Activated naive CD8-positive, alpha-beta T cell treated with anti-CD3 and anti-CD28 coated beads, Interleukin-2, amount 50 U/mL, for 24 hours (primary cell): ENCODE results near the gene CASQ1.

ENCODE experiments used
- ATAC-seq: fragments of 150-1000 bp; cut with Tn5 transposase; one replicate; pipeline ENCODE4 v1.10.0; 2021
- DNase-seq: peaks from one replicate; pipeline ENCODE4 v3.0.0; 2021
- H3K27ac Mint-ChIP-seq: one replicate; pipeline ENCODE4 v1.8.0; 2021; ENCODE audit warnings: mild to moderate bottlenecking, mixed read lengths
- H3K27me3 Mint-ChIP-seq: one replicate; pipeline ENCODE4 v1.8.0; 2021; ENCODE audit warnings: mixed read lengths
- H3K36me3 Mint-ChIP-seq: one replicate; pipeline ENCODE4 v1.8.0; 2021; ENCODE audit warnings: low read depth, mixed read lengths
- H3K4me1 Mint-ChIP-seq: one replicate; pipeline ENCODE4 v1.8.0; 2021; ENCODE audit warnings: mixed read lengths
- H3K4me3 Mint-ChIP-seq: one replicate; pipeline ENCODE4 v1.8.0; 2021; ENCODE audit warnings: mild to moderate bottlenecking, moderate library complexity, mixed read lengths
- H3K9me3 Mint-ChIP-seq: one replicate; pipeline ENCODE4 v1.8.0; 2021; ENCODE audit warnings: mixed read lengths

The CASQ1 gene

DNA sequence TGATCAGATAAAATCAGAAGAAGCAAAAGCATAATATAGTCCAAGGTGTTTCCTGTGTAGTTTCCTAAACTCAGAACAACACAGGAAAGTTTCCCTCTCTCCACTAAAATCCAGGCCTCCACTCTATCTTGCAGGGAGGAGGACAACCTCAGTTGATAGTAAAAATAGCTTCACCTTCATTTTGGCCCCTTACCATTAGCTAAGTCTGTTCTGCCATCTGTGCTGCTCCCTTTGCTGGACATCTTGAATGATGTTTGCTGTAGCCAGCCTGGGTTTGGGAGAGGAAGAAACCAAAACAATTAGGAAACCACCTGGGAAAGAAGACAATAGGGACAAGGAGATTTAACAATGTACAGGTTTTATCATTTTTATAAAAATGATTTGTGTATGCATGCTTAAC, 53.4 kb downstream of the CASQ1 start:
- Mint-ChIP-seq H3K27ac (no peak overlapping the region), H3K4me3 (no peak overlapping the region), H3K27me3 (no peaks in the 10 kb centered on the region), H3K36me3 (peaks cover 31% of the 10 kb centered on the region), H3K4me1 (peaks cover 3% of the 10 kb centered on the region), H3K9me3 (no peaks in the 10 kb centered on the region)
- ATAC-seq (no peak), DNase-seq (no peak)

DNA sequence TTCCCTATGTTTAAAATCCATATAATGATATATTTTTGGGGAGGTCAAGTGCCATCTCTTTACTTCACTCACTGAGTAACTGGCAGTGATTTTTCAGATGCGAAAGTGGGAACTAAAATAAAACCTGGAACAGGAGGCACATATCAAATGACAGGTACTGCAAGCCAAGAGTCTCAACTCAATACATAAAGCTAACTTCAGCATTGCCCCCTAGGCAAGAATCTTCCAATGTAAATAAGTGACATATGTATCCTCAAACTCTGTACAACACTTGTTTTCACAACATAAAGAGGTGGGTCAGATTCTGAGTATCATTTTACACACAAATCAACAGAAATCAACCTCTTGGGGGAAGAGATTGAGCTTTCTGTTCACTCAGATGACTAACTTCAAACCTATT, 53.8 kb downstream of the CASQ1 start:
- peaks cover 3% of the 10 kb centered on the region for H3K4me1 Mint-ChIP-seq
- H3K27me3 Mint-ChIP-seq, result no peaks in the 10 kb centered on the region
- no peak for DNase-seq
- peaks cover 27% of the 10 kb centered on the region for H3K36me3 Mint-ChIP-seq
- no peak overlapping the region for H3K4me3 Mint-ChIP-seq
- H3K9me3 Mint-ChIP-seq, result no peaks in the 10 kb centered on the region
- ATAC-seq, result no peak
- no peak overlapping the region for H3K27ac Mint-ChIP-seq

DNA sequence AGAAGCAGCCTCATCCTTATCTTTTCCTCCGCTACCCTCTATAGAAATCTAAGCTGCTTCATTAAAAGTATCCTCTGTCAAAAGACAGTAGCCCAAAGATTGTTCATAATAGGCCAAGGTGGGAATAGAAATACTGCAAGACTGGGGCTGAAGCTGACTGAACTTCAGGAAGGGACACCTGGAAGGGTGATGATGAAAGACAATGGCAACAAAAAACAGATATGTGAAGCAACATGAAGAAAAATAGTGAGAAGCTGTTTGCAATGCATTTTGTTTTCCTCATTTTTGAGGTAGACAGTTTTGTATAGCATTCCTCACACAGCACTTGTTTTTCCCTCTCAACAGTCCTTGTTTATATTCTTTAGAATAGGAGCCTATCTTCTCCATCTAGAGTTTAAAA, 55.1 kb downstream of the CASQ1 start:
- peaks cover 3% of the 10 kb centered on the region for H3K4me1 Mint-ChIP-seq
- ATAC-seq (no peak), DNase-seq (no peak)
- H3K4me3 Mint-ChIP-seq, result no peak overlapping the region
- no peaks in the 10 kb centered on the region for H3K27me3 Mint-ChIP-seq
- peaks cover 18% of the 10 kb centered on the region for H3K36me3 Mint-ChIP-seq
- no peak overlapping the region for H3K27ac Mint-ChIP-seq
- H3K9me3 Mint-ChIP-seq, result no peaks in the 10 kb centered on the region

DNA sequence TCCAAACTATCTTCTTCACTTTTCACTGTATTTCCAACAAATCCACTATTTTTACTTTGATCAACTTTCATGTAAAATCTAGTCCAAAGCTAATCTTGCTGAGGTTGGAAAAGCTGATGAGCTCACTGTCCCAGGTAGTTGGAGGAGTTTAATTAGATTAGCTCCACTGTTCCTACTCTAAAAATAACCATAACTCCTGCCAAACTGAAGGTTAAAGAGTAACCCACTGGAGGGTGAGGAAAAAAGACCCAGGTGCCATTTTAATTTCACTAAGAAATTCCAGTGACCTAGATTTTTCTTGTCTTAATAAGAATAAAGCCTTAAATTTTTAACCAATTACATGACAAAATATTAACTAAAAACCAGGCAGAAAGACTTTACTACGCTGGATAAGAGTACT, 56.7 kb downstream of the CASQ1 start:
- no peaks in the 10 kb centered on the region for H3K9me3 Mint-ChIP-seq
- no peak for DNase-seq
- H3K27ac Mint-ChIP-seq, result no peak overlapping the region
- no peak overlapping the region for H3K4me3 Mint-ChIP-seq
- ATAC-seq, result no peak
- H3K27me3 Mint-ChIP-seq, result no peaks in the 10 kb centered on the region
- H3K4me1 Mint-ChIP-seq, result peaks cover 9% of the 10 kb centered on the region
- H3K36me3 Mint-ChIP-seq, result peaks cover 12% of the 10 kb centered on the region

DNA sequence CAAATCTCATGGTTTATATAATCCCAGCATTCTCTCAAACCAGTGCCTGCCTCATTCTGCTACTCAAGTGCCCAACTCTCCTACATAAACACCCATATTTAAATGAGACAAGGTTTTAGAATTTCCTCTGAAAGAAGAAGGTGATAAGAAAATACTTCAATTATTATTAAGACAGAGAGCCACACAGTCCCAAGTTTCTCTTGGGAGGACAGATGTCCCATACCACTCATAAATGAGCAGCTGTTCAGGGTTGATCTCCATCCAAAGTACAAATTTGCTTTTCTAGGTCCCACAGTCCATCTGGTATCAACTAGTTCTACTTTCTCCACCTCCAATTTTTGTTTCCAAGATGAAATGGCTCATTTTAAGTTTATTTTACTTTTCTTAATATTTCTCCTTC, 60.6 kb downstream of the CASQ1 start:
- Mint-ChIP-seq H3K4me3 (no peak overlapping the region), H3K4me1 (peaks cover 10% of the 10 kb centered on the region), H3K27ac (no peak overlapping the region), H3K9me3 (no peaks in the 10 kb centered on the region), H3K27me3 (no peaks in the 10 kb centered on the region), H3K36me3 (peaks cover 4% of the 10 kb centered on the region)
- DNase-seq (no peak), ATAC-seq (no peak)
